ENCODE measurements around the gene NIF3L1. TPM values are rescaled to one million over a fixed set of nuclear protein-coding genes. Genes with fewer than 3 reads are reported as not detected.
"Not testable (repeated sequence)": the region's sequence is repeated elsewhere in the genome, so short reads cannot be mapped to it uniquely, and the experiment has no call there.

The NIF3L1 gene
- total RNA-seq, 6 experiments from 2014 or later = 18.4 to 25.4 (median 20.6) TPM

- H3K27ac Mint-ChIP-seq = no peak overlapping the region
Observed at GRCh38 chr2:200877443-200877842, 11.7 kb upstream of the NIF3L1 start.

DNA sequence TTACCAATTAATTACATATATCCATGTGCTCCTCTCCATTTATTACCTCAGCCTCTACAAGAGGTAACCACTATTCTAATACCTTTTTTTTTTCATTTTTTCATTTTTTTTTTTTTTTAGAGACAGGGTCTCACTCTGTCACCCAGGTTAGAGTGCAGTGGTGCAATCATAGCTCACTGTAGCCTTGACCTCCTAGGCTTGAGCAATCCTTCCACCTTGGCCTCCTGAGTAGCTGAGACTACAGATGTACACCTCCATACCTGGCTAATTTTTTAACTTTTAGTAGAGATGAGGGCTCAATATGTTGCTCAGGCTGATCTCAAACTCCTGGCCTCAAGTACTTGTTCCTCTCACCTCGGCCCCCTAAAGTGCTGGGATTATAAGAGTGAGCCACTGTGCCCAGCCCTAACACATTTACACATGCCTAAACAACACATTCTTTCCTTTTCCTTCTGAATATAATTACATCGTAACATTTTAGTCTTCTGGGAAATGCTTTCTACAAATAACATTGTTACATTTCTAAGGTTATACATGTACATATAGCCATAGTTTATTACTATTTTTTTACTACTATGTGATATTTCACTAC lies 10.8 kb upstream of the NIF3L1 start:
- Mint-ChIP-seq H3K27ac (no peak overlapping the region), H3K4me3 (no peak overlapping the region), H3K9me3 (no peaks in the 10 kb centered on the region), H3K36me3 (ENCODE audit: low read depth) (peaks cover 12% of the 10 kb centered on the region), H3K27me3 (ENCODE audit: insufficient read depth) (no peaks in the 10 kb centered on the region), H3K4me1 (ENCODE audit: low read depth) (no peaks in the 10 kb centered on the region)
- TF ChIP-seq CTCF (IDR thresholded peaks at IDR 0.05) = no peak
- no peak for DNase-seq

More at GRCh38 chr2:200877443-200877842, 11.7 kb upstream of the NIF3L1 start:
- Mint-ChIP-seq H3K9me3 (no peaks in the 10 kb centered on the region), H3K4me3 (no peak overlapping the region), H3K4me1 (ENCODE audit: low read depth) (no peaks in the 10 kb centered on the region), H3K36me3 (ENCODE audit: low read depth) (peaks cover 6% of the 10 kb centered on the region), H3K27me3 (ENCODE audit: insufficient read depth) (no peaks in the 10 kb centered on the region)
- no peak for TF ChIP-seq CTCF (IDR thresholded peaks at IDR 0.05)
- no peak for DNase-seq

- H3K4me3 Mint-ChIP-seq; DNase-seq; H3K27ac Mint-ChIP-seq; H3K36me3 Mint-ChIP-seq (ENCODE audit: low read depth); H3K27me3 Mint-ChIP-seq (ENCODE audit: insufficient read depth); H3K9me3 Mint-ChIP-seq; H3K4me1 Mint-ChIP-seq (ENCODE audit: low read depth): not testable (repeated sequence)
Observed at GRCh38 chr2:200881715-200882249, 7.4 kb upstream of the NIF3L1 start.

- no peaks in the 10 kb centered on the region for H3K9me3 Mint-ChIP-seq
- no peaks in the 10 kb centered on the region for H3K27me3 Mint-ChIP-seq (ENCODE audit: insufficient read depth)
- H3K27ac Mint-ChIP-seq = no peak overlapping the region
- H3K4me1 Mint-ChIP-seq (ENCODE audit: low read depth) = peaks cover 8% of the 10 kb centered on the region
- H3K4me3 Mint-ChIP-seq = no peak overlapping the region
- peaks cover 16% of the 10 kb centered on the region for H3K36me3 Mint-ChIP-seq (ENCODE audit: low read depth)
- no peak for TF ChIP-seq CTCF (IDR thresholded peaks at IDR 0.05)
- DNase-seq = no peak
Observed at GRCh38 chr2:200899482-200899881, 10.3 kb downstream of the NIF3L1 start.

DNA sequence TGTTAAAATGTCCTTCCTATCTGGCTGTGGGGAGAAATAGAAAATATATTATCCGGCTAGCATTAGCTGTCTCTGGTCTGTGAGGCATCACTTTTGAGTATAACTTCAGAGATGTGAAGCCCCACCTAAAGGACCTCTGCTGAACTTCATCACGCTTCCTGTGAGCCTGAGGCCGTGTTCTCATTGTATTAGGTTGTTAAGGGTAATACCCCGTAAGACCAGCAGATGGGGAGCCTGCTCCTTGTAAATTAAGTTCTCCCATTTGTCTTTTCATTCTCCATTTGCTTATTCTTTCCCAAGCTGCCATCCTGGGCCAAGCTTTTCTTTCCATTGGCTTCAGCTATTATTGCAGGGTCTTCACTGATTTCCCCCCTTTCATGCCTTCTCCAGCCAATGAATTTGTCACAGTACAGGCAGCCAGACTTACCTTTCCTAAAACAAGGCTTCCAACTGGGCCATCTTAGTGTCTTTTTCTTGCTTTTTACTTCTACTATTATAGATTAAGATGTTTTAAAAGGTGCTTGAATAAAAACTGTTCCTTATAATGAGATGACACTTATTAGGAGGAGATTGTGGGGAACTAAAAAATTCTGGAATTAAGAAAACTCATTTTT lies 12.4 kb downstream of the NIF3L1 start:
- H3K27me3 Mint-ChIP-seq (ENCODE audit: insufficient read depth) = no peaks in the 10 kb centered on the region
- H3K36me3 Mint-ChIP-seq (ENCODE audit: low read depth) = peaks cover 11% of the 10 kb centered on the region
- no peak overlapping the region for H3K4me3 Mint-ChIP-seq
- DNase-seq = peak; percentile 90
- H3K4me1 Mint-ChIP-seq (ENCODE audit: low read depth) = peaks cover 8% of the 10 kb centered on the region
- peak overlapping the region; percentile 11; the same call in 1 of the 2 replicates for H3K27ac Mint-ChIP-seq
- H3K9me3 Mint-ChIP-seq = no peaks in the 10 kb centered on the region
- peak; percentile 87 for TF ChIP-seq CTCF (IDR thresholded peaks at IDR 0.05)

DNA sequence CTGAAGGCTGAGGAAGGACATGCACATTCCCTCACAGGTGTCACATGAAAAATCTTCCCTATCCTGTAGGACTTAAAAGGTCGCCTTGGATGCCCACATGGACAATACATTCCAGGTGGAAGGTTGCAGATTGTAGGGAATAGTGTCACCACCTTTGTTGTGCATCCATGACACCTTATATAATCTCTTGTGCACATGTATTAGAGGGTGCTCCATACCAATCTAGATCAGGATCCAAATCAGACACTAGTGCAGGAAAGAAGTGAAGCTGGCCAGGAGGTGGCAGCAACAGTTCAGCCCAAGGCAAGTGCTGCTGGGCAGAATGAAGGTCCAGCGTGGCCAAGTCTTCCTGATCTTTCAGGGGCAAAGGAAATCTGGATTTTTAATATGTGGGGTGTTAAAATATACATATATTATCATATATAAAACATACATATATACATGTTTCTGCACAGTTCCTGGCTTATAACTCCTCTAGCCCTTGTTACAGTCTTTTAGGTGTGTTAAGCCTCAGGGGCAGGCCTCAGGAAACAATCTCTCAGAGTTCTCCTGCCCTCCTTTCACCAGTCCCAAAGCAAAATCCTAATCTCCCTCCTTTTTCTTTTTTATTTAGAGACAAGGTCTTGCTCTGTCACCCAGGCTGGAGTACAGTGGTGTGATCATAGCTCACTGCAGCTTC lies 16.6 kb downstream of the NIF3L1 start:
- no peak overlapping the region for H3K4me3 Mint-ChIP-seq
- peaks cover 8% of the 10 kb centered on the region for H3K4me1 Mint-ChIP-seq (ENCODE audit: low read depth)
- no peaks in the 10 kb centered on the region for H3K27me3 Mint-ChIP-seq (ENCODE audit: insufficient read depth)
- peaks cover 7% of the 10 kb centered on the region; the same call in 1 of the 2 replicates for H3K36me3 Mint-ChIP-seq (ENCODE audit: low read depth)
- no peaks in the 10 kb centered on the region for H3K9me3 Mint-ChIP-seq
- peak; percentile 86 for TF ChIP-seq CTCF (IDR thresholded peaks at IDR 0.05)
- H3K27ac Mint-ChIP-seq = no peak overlapping the region; the same call in 1 of the 2 replicates
- peak; percentile 69 for DNase-seq

Data from HFFc6 (cell line).